ENCODE measurements around the gene C1QTNF8. TPM values are rescaled to one million over a fixed set of nuclear protein-coding genes. Genes with fewer than 3 reads are reported as not detected.

The C1QTNF8 gene
- total and polyA plus RNA-seq, 2 of the 13 experiments (the other 11 are each of a cell fraction or from before 2014, with no cell fraction given), result 0.09 TPM; not detected in 1

DNA sequence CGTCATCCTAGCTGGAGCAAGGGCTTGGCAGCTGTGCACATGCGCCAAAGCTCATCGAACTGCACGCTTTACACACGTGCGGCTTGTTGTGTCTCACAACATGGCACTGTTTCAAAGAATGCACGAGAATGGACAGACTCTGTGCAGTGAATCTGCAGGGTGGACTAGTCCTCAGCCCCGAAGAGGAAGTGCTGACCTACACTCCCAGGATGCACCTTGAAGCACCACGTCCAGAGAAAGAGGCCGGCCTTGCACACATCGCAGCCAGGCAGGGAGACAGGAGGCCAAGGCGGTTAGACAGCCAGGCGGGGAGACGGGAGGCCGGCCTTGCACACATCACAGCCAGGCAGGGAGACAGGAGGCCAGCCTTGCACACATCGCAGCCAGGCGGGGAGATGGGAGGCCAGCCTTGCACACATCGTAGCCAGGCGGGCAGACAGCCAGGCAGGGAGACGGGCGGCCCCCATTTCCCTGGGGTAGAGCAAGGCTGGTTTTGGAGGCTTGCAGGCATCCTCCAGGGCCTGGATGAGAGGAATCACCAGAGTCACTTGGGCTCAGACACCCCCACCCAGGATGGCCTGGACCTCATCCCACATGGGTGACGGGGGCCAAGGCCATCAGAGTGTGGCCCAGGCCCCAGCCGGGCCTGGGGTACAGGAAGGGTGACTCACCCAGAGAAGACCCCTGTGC is 47.9 kb upstream of the C1QTNF8 start:
- in situ Hi-C loops (cut with HindIII; ENCODE audit: extremely low pct_ligation_motif_present, low pct_unique_long_range_greater_than_20kb) (no loop called here), intact Hi-C loops (cut with micrococcal nuclease; ENCODE audit: unreplicated experiment) (no loop called here)
- TF ChIP-seq, protein P1, sequence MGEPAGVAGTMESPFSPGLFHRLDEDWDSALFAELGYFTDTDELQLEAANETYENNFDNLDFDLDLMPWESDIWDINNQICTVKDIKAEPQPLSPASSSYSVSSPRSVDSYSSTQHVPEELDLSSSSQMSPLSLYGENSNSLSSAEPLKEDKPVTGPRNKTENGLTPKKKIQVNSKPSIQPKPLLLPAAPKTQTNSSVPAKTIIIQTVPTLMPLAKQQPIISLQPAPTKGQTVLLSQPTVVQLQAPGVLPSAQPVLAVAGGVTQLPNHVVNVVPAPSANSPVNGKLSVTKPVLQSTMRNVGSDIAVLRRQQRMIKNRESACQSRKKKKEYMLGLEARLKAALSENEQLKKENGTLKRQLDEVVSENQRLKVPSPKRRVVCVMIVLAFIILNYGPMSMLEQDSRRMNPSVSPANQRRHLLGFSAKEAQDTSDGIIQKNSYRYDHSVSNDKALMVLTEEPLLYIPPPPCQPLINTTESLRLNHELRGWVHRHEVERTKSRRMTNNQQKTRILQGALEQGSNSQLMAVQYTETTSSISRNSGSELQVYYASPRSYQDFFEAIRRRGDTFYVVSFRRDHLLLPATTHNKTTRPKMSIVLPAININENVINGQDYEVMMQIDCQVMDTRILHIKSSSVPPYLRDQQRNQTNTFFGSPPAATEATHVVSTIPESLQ (CRISPR knock-in tag; conservative IDR thresholded peaks at IDR 0.05), result no peak
- TF ChIP-seq GABPB1 (CRISPR knock-in tag; IDR thresholded peaks at IDR 0.05), result 0 out of 2 replicates have a peak, but pooled peaks have one; percentile 10
- no peaks in the 10 kb centered on the region for H3K36me3 ChIP-seq (replicated peaks in 1 of 2; ENCODE audit: control insufficient read depth in 1 of 2, insufficient read depth in 2 of 2, low read length in 2 of 2)
- no peak for ATAC-seq
- no peak for DNase-seq (ENCODE audit: low spot score)
- H4K20me1 ChIP-seq (ENCODE audit: insufficient read depth, low read length), result peaks cover 7% of the 10 kb centered on the region; the same call in 1 of the 2 replicates
- WGBS (ENCODE audit: low lambda C conversion rate), result 39% methylated on average over 7 of the region's 23 CpGs
- peaks cover 23 to 81% of the 10 kb centered on the region in 2 experiments for H3K27me3 ChIP-seq (ENCODE audit: control insufficient read depth in 1 of 2, insufficient read depth in 2 of 2, low read length in 2 of 2)
- no peak overlapping the region for H3K4me2 ChIP-seq (ENCODE audit: low read depth, low read length)
- no peak overlapping the region for H3K9ac ChIP-seq (ENCODE audit: insufficient read depth, low read depth, low read length)
- no peak overlapping the region for H3K27ac ChIP-seq (ENCODE audit: extremely low read length, insufficient read depth, low read length)
- no TSS peak for BruUV-seq (replicated peaks)
- no peaks in the 10 kb centered on the region for H3K79me2 ChIP-seq (ENCODE audit: insufficient read depth, low read length)
- no peaks in the 10 kb centered on the region for H3K9me3 ChIP-seq (ENCODE audit: low read length)
- H3K4me3 ChIP-seq (replicated peaks in 1 of 3; ENCODE audit: insufficient read depth in 1 of 3, low read depth in 2 of 3, low read length in 3 of 3), result no peak overlapping the region
- no peak for FAIRE-seq
- no peak overlapping the region for H2AFZ ChIP-seq (ENCODE audit: low read length)
- ChIA-PET CTCF (ENCODE audit: low intra/inter-chr PET ratio, low total read pairs) (no interaction called here), POLR2A (no interaction called here)
- no peaks in the 10 kb centered on the region for H3K4me1 ChIP-seq (ENCODE audit: insufficient read depth, low read length)

DNA sequence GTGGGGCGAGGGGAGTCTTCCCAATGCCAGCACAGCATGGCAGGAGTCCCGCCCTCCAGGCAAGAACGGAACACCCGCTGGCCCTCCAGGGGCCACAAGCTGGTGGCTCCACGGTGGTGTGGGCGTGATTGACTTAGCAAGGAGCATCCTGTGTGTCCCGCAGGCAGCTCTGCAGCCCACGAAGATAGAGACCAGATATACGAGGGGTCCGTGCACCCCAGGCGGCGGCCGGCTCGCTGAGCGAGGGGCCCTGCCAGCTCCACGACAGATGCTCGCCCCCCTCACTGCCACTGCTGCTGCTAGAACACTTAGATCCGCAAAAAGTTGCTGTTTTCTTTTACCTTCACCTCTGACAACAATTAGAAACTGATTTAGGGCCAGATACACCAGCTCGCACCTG is 46.9 kb upstream of the C1QTNF8 start:
- no TSS peak for BruUV-seq (replicated peaks)
- ATAC-seq, result no peak
- no peak overlapping the region for H3K9ac ChIP-seq (ENCODE audit: insufficient read depth, low read depth, low read length)
- ChIA-PET POLR2A (no interaction called here), CTCF (ENCODE audit: low intra/inter-chr PET ratio, low total read pairs) (no interaction called here)
- no peaks in the 10 kb centered on the region for H3K9me3 ChIP-seq (ENCODE audit: low read length)
- H3K27me3 ChIP-seq (ENCODE audit: control insufficient read depth in 1 of 2, insufficient read depth in 2 of 2, low read length in 2 of 2), result peaks cover 20 to 74% of the 10 kb centered on the region in 2 experiments
- peaks cover 3% of the 10 kb centered on the region; the same call in 1 of the 2 replicates for H4K20me1 ChIP-seq (ENCODE audit: insufficient read depth, low read length)
- H3K4me2 ChIP-seq (ENCODE audit: low read depth, low read length), result no peak overlapping the region
- H3K4me3 ChIP-seq (replicated peaks in 1 of 3; ENCODE audit: insufficient read depth in 1 of 3, low read depth in 2 of 3, low read length in 3 of 3), result no peak overlapping the region
- DNase-seq (ENCODE audit: low spot score), result no peak
- no peak for FAIRE-seq
- in situ Hi-C loops (cut with HindIII; ENCODE audit: extremely low pct_ligation_motif_present, low pct_unique_long_range_greater_than_20kb) (no loop called here), intact Hi-C loops (cut with micrococcal nuclease; ENCODE audit: unreplicated experiment) (no loop called here)
- H3K36me3 ChIP-seq (replicated peaks in 1 of 2; ENCODE audit: control insufficient read depth in 1 of 2, insufficient read depth in 2 of 2, low read length in 2 of 2), result no peaks in the 10 kb centered on the region
- WGBS (ENCODE audit: low lambda C conversion rate), result 32% methylated on average over 14 of the region's 19 CpGs
- no peaks in the 10 kb centered on the region for H3K79me2 ChIP-seq (ENCODE audit: insufficient read depth, low read length)
- H2AFZ ChIP-seq (ENCODE audit: low read length), result no peak overlapping the region
- H3K27ac ChIP-seq (ENCODE audit: extremely low read length, insufficient read depth, low read length), result no peak overlapping the region
- no peaks in the 10 kb centered on the region for H3K4me1 ChIP-seq (ENCODE audit: insufficient read depth, low read length)
- TF ChIP-seq CEBPB (IDR thresholded peaks at IDR 0.05; ENCODE audit: borderline replicate concordance, low read depth, low read length), result no peak
- no peak for TF ChIP-seq ZNF317 (CRISPR knock-in tag; IDR thresholded peaks at IDR 0.05)
- TF ChIP-seq BRD4 (CRISPR knock-in tag; IDR thresholded peaks at IDR 0.05), result no peak
- TF ChIP-seq, protein P2, sequence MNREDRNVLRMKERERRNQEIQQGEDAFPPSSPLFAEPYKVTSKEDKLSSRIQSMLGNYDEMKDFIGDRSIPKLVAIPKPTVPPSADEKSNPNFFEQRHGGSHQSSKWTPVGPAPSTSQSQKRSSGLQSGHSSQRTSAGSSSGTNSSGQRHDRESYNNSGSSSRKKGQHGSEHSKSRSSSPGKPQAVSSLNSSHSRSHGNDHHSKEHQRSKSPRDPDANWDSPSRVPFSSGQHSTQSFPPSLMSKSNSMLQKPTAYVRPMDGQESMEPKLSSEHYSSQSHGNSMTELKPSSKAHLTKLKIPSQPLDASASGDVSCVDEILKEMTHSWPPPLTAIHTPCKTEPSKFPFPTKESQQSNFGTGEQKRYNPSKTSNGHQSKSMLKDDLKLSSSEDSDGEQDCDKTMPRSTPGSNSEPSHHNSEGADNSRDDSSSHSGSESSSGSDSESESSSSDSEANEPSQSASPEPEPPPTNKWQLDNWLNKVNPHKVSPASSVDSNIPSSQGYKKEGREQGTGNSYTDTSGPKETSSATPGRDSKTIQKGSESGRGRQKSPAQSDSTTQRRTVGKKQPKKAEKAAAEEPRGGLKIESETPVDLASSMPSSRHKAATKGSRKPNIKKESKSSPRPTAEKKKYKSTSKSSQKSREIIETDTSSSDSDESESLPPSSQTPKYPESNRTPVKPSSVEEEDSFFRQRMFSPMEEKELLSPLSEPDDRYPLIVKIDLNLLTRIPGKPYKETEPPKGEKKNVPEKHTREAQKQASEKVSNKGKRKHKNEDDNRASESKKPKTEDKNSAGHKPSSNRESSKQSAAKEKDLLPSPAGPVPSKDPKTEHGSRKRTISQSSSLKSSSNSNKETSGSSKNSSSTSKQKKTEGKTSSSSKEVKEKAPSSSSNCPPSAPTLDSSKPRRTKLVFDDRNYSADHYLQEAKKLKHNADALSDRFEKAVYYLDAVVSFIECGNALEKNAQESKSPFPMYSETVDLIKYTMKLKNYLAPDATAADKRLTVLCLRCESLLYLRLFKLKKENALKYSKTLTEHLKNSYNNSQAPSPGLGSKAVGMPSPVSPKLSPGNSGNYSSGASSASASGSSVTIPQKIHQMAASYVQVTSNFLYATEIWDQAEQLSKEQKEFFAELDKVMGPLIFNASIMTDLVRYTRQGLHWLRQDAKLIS (CRISPR knock-in tag; IDR thresholded peaks at IDR 0.05), result no peak
- TF ChIP-seq SIN3A (IDR thresholded peaks at IDR 0.05; ENCODE audit: borderline replicate concordance, low read depth, low read length), result no peak
- no peak for TF ChIP-seq ELF4 (CRISPR knock-in tag; IDR thresholded peaks at IDR 0.05; ENCODE audit: borderline replicate concordance)
- no peak for TF ChIP-seq HHEX (CRISPR knock-in tag; IDR thresholded peaks at IDR 0.05)
- no peak for TF ChIP-seq ZNF44 (CRISPR knock-in tag; IDR thresholded peaks at IDR 0.05)
- no peak for TF ChIP-seq NFIB (CRISPR knock-in tag; IDR thresholded peaks at IDR 0.05; ENCODE audit: borderline replicate concordance)
- TF ChIP-seq ZNF350 (CRISPR knock-in tag; IDR thresholded peaks at IDR 0.05; ENCODE audit: borderline replicate concordance, low read depth), result no peak
- no peak for TF ChIP-seq MED13 (CRISPR knock-in tag; IDR thresholded peaks at IDR 0.05)
